NT2/D1 (cell line): ENCODE measurements around the gene ENTHD1.
"Not testable (repeated sequence)": the region's sequence is repeated elsewhere in the genome, so short reads cannot be mapped to it uniquely, and the experiment has no call there.

Experiments
- DNase-seq: peaks from one replicate; pipeline ENCODE4 v3.0.0-alpha.2; 2011; ENCODE audit warnings: low read depth, low spot score
- H3K27me3 ChIP-seq: 2 replicates; pipeline ENCODE4 v1.6.0; 2011; ENCODE audit warnings: mild to moderate bottlenecking; ENCODE audit not compliant: insufficient read length, insufficient read depth
- H3K36me3 ChIP-seq: 2 replicates; pipeline ENCODE4 v1.6.1; 2011; ENCODE audit warnings: mild to moderate bottlenecking, low read length, mixed read lengths; ENCODE audit not compliant: insufficient read depth, insufficient read length
- H3K4me1 ChIP-seq: 2 replicates; pipeline ENCODE4 v1.5.1; 2011; ENCODE audit not compliant: insufficient read depth, insufficient read length
- H3K4me3 ChIP-seq: 2 replicates; pipeline ENCODE4 v1.5.1; 2011; ENCODE audit warnings: low read depth; ENCODE audit not compliant: insufficient read length
- H3K9ac ChIP-seq: 2 replicates; pipeline ENCODE4 v1.6.0; 2011; ENCODE audit warnings: low read depth; ENCODE audit not compliant: insufficient read length
- H3K9me3 ChIP-seq: 2 replicates; pipeline ENCODE4 v1.5.1; 2011; ENCODE audit warnings: mild to moderate bottlenecking, low read length; ENCODE audit not compliant: insufficient read depth
- SUZ12 ChIP-seq: IDR thresholded peaks from 2 replicates; pipeline ENCODE4 v1.6.1; 2011; ENCODE audit not compliant: insufficient read length, insufficient read depth; ENCODE audit errors: extremely low read depth
- YY1 ChIP-seq: IDR thresholded peaks from 2 replicates; pipeline ENCODE4 v1.6.1; 2011; ENCODE audit not compliant: insufficient read length, insufficient read depth
- ZNF274 ChIP-seq: IDR thresholded peaks from 2 replicates; pipeline ENCODE4 v1.6.1; 2011; ENCODE audit warnings: mild to moderate bottlenecking, low read depth, low read length

Gene ENTHD1

GRCh38 chr22:39898997-39899396, 5.4 kb upstream of the ENTHD1 start:
- no peaks in the 10 kb centered on the region for H3K27me3 ChIP-seq

GRCh38 chr22:39897841-39898240, 4.3 kb upstream of the ENTHD1 start:
- H3K27me3 ChIP-seq: no peaks in the 10 kb centered on the region
- no peak overlapping the region for H3K4me3 ChIP-seq
- TF ChIP-seq ZNF274: no peak
- TF ChIP-seq SUZ12: no peak
- TF ChIP-seq YY1: no peak
- no peaks in the 10 kb centered on the region for H3K4me1 ChIP-seq
- no peak overlapping the region for H3K9ac ChIP-seq
- no peaks in the 10 kb centered on the region for H3K36me3 ChIP-seq
- no peak for DNase-seq
- no peaks in the 10 kb centered on the region for H3K9me3 ChIP-seq

More at GRCh38 chr22:39898997-39899396, 5.4 kb upstream of the ENTHD1 start:
- H3K9ac ChIP-seq: no peak overlapping the region
- H3K36me3 ChIP-seq: no peaks in the 10 kb centered on the region
- no peaks in the 10 kb centered on the region for H3K9me3 ChIP-seq
- no peak for DNase-seq
- no peaks in the 10 kb centered on the region for H3K4me1 ChIP-seq
- no peak for TF ChIP-seq SUZ12
- no peak for TF ChIP-seq YY1
- TF ChIP-seq ZNF274: no peak
- no peak overlapping the region for H3K4me3 ChIP-seq

GRCh38 chr22:39896313-39896996, 2.9 kb upstream of the ENTHD1 start:
- DNase-seq: no peak
- H3K4me1 ChIP-seq: no peaks in the 10 kb centered on the region
- H3K36me3 ChIP-seq: no peaks in the 10 kb centered on the region
- H3K9ac ChIP-seq: no peak overlapping the region
- no peak overlapping the region for H3K4me3 ChIP-seq
- TF ChIP-seq ZNF274 (no peak), YY1 (no peak), SUZ12 (no peak)
- no peaks in the 10 kb centered on the region for H3K27me3 ChIP-seq
- no peaks in the 10 kb centered on the region for H3K9me3 ChIP-seq

GRCh38 chr22:39895682-39896081, 2.1 kb upstream of the ENTHD1 start:
- Histone ChIP-seq H3K9ac (no peak overlapping the region), H3K36me3 (no peaks in the 10 kb centered on the region), H3K9me3 (no peaks in the 10 kb centered on the region), H3K4me3 (no peak overlapping the region), H3K4me1 (no peaks in the 10 kb centered on the region), H3K27me3 (no peaks in the 10 kb centered on the region)
- DNase-seq: no peak
- no peak for TF ChIP-seq SUZ12
- no peak for TF ChIP-seq YY1
- no peak for TF ChIP-seq ZNF274

GRCh38 chr22:39894554-39895092, 1.1 kb upstream of the ENTHD1 start:
- Histone ChIP-seq H3K9me3 (no peaks in the 10 kb centered on the region), H3K9ac (no peak overlapping the region), H3K4me3 (no peak overlapping the region), H3K4me1 (no peaks in the 10 kb centered on the region), H3K27me3 (no peaks in the 10 kb centered on the region), H3K36me3 (no peaks in the 10 kb centered on the region)
- TF ChIP-seq ZNF274 (no peak), SUZ12 (no peak), YY1 (no peak)
- no peak for DNase-seq

- H3K9ac ChIP-seq, H3K4me1 ChIP-seq, H3K27me3 ChIP-seq, H3K4me3 ChIP-seq, H3K36me3 ChIP-seq, H3K9me3 ChIP-seq, DNase-seq: not testable (repeated sequence)
These were observed 3.6 kb downstream of the ENTHD1 start for GRCh38 chr22:39889924-39890323.

GRCh38 chr22:39883057-39883456, 10.5 kb downstream of the ENTHD1 start:
- Histone ChIP-seq H3K4me1 (no peaks in the 10 kb centered on the region), H3K9ac (no peak overlapping the region), H3K27me3 (no peaks in the 10 kb centered on the region), H3K4me3 (no peak overlapping the region), H3K36me3 (no peaks in the 10 kb centered on the region), H3K9me3 (no peaks in the 10 kb centered on the region)
- TF ChIP-seq YY1: no peak
- TF ChIP-seq ZNF274: no peak
- no peak for TF ChIP-seq SUZ12
- no peak for DNase-seq

- Histone ChIP-seq H3K4me1 (no peaks in the 10 kb centered on the region), H3K9ac (no peak overlapping the region), H3K36me3 (no peaks in the 10 kb centered on the region), H3K27me3 (no peaks in the 10 kb centered on the region), H3K9me3 (no peaks in the 10 kb centered on the region), H3K4me3 (no peak overlapping the region)
- TF ChIP-seq SUZ12 (no peak), YY1 (no peak), ZNF274 (no peak)
- DNase-seq: no peak
These were observed 12.8 kb downstream of the ENTHD1 start for GRCh38 chr22:39880722-39881121.
